CD4-positive, alpha-beta T cell treated with Interferon alpha-2 for 1 hour (primary cell): ENCODE results near the gene PIGR.

Experiments
- DNase-seq, 2 donors: peaks; one replicate each; pipeline ENCODE4 v3.0.0-alpha.2; 2020 to 2022

Gene PIGR

DNA sequence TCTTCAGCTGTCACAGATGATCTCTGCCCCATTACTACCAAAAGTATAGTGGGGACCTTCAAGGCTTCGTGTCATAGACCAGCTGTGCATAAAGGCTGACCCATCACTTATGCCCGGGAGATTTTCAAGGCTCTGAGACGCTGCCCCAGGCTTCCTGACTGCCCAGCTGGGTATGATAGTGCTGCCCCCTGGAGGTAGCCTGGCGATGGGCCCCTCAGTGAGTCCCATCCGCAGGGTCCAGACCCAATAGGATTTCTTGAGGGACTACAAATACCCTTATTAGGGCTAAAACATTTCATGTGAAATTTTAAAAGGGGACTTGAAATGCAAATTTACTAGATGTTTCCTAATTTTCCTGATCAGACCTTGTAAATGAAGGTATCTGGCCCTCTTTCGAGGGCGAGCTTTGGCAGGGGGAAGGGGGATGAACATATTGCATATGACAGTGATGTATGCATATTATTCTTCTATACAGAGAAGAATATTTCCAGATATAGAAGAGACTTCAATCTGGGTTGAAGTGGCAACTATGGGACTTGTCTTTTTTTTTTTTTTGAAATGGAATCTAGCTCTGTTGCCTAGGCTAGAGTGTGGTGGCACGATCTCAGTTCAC, 12.8 kb downstream of the PIGR start:
- DNase-seq: peak; percentile 70 to 81

- DNase-seq: no peak
Measured at GRCh38 chr1:206932177-206932576, 14.1 kb downstream of the PIGR start.

GRCh38 chr1:206931709-206932108, 14.6 kb downstream of the PIGR start:
- no peak for DNase-seq

DNA sequence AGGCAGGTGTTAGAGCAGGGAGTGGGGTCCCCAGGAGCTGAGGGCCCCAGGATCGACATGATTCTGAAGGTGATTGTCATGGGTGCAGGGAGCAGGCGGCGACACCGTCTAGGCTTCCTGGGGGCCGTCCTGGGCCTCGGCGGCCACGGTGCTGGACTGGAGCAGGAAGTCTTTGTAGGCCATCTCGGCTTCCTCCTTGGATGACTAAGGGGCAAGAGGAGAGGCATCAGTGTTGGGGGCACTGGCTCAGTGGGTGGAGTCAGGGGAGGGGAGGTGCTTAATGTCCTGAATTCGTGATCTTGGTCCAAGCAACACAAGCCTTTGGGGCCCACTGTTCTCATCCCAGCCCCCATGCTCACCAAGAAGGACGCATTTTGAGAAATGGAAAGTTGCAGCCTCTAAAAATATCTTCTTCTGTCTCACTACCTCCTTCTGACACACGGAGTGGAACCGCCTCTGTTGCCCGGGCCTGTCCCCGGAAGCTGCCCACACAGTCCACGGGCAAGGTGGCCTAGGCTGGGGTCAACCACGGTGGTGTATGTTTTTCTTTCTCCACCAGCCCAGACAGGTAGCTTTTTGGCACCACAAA, 16.0 kb downstream of the PIGR start:
- DNase-seq: peak; percentile 37 to 65

- no peak for DNase-seq
Measured at GRCh38 chr1:206929524-206929923, 16.7 kb downstream of the PIGR start.

- no peak for DNase-seq
Measured at GRCh38 chr1:206926286-206926685, 20.0 kb downstream of the PIGR start.

GRCh38 chr1:206925106-206925736, 21.0 kb downstream of the PIGR start:
- DNase-seq: peak; percentile 79 to 84

DNA sequence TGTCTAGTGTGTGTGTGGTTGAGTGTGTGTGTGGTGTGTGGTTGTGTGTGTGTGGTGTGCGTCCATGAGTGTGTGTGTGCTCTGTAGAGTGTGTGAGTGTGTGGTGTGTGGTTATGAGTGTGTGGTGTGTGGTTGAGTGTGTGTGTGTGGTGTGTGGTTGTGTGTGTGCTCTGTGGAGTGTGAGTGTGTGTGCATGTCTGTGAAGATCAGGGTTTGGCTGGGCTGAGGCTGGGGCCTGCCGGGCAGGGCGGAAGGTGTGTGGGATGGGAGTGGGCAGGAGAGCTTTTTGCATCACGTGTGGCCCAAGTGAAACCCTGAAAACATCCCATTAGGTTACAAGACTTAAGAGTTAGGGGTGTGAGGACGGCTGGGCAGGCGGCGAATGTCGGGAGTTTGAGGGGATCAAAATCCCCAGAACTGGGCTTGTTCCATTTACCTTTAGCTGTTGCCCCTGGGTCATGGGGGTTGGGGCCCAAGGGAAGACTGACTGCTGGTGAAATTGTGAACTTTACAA, 21.6 kb downstream of the PIGR start:
- DNase-seq: peak; percentile 39 to 47

DNA sequence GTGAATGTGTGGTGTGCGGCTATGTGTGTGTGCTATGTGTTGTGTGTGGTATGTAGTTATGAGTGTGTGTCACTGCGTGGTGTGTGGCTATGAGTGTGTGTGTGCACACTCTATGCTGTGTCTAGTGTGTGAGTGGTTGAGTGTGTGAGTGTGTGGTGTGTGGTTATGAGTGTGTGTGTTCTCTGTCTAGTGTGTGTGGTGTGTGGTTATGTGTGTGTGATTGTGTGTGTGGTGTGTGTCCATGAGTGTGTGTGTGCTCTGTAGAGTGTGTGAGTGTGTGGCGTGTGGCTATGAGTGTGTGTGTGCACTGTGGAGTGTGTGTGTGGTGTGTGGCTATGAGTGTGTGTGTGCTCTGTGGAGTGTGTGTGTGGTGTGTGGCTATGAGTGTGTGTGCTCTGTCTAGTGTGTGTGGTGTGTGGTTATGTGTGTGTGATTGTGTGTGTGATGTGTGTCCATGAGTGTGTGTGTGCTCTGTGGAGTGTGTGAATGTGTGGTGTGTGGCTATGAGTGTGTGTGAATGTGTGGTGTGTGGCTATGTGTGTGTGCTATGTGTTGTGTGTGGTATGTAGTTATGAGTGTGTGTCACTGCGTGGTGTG, 22.2 kb downstream of the PIGR start:
- peak in 1 of 2 donors; percentile 32 for DNase-seq

- DNase-seq: peak; percentile 77 to 80
Measured at GRCh38 chr1:206923009-206923960, 23.0 kb downstream of the PIGR start.

GRCh38 chr1:206922524-206922923, 23.7 kb downstream of the PIGR start:
- DNase-seq: no peak

DNA sequence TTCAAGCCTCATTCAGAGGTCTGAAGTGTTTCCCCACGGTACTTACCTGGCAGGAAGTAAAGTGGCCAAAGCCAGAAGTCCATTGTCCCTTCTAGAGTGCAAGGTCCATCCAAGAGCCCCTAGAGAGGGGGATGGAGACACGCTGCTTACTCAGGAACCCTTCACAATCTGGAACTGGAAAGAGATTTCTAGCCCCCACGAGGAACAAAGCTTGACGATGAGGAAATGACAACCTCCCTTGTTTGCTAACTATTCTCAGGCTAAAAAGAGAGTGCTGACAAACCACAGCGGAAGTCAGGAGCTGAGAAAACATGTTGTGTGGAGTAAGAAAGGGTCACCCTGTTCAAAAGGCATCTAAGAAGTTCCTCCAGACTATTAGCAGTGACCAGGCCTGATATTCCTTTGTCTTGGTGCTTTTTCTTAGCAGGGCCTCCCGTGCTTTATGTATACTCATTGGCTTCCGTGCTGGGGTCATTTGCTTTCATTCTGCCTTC, 24.4 kb downstream of the PIGR start, which contains the start of gene FCMR:
FCMR (minus strand) TSS at position 170 of the 494 bp plus-strand sequence; CDS start at position 83, 87 bp downstream.
- DNase-seq: peak; percentile 48 to 72

- no peak for DNase-seq
Measured at GRCh38 chr1:206918076-206918475, 28.2 kb downstream of the PIGR start.

GRCh38 chr1:206916000-206916709, 30.1 kb downstream of the PIGR start:
- DNase-seq: no peak

DNA sequence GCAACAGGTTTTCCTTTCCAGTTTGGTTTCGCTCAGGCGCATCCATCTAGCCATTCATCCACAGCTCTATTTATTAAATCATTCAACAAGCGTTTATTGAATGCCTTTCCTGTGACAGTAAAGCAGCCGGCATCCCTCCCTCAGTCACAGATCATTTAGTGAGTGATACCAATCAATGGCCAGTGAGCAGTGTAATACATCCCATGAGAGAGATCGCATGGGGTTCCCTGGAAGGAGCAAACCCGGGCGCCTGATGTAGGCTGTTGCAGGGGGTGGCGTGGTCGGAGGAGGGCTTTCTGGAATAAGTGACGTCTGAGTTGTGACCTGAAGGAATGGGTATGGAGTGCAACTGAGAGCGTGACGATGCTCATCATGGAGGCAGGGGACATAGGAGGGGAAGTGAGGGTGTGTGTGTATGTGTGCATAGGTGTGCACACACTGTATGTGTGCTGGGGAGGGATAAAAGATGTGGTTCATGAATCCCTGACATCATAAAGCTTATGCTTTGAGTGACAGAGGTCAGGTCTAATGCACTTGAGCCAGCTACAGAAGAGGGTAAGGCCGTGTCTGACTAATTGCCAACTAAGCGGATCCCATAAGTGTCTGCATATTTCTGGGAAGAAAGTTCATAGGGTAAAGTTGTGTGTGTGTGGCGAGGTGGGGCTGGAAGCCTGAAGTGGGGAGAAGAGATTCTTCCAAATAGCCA, 31.1 kb downstream of the PIGR start:
- no peak for DNase-seq

- DNase-seq: no peak
Measured at GRCh38 chr1:206913766-206914537, 32.3 kb downstream of the PIGR start.

- DNase-seq: peak; percentile 70 to 81
Measured at GRCh38 chr1:206912445-206913095, 33.7 kb downstream of the PIGR start.

DNA sequence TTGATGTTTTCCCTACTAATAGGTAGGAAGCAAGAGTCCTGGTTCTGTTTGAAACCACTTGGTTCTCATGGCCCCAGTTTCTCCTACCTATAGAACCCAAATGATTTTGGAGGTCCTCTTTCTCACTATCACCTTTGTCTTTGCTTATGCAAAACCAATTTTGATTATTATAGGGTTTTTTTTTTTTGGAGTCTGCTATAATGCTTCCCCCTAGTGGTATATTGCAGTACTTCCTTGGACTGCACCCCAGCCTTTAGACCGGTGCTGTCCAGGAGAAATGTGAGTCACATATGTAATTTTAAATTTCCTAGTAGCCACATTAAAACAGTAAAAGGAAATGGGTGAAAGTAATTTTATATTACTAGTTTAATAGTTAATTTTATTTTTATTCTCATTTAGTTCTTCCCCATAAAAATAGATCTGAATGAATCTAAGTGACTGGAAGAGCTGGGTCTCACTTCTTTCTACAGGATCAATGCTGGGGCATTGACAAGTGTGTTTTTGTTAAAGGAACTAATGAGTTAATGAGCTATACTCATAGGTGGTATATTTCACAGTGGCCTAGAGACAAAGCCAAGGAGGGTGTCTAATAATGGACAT, 35.1 kb downstream of the PIGR start:
- DNase-seq: peak; percentile 35 to 70

- no peak for DNase-seq
Measured at GRCh38 chr1:206909883-206910318, 36.4 kb downstream of the PIGR start.
